ENCODE data around the gene APOA1. TPM values are rescaled to one million over a fixed set of nuclear protein-coding genes. Genes with fewer than 3 reads are reported as not detected.

APOA1 gene
- total RNA-seq, 4 donors from 2014 or later, result 1.2 to 11.6 (median 2.9) TPM; not detected in 1

- peaks cover 13% of the 10 kb centered on the region for H3K4me1 ChIP-seq
- TF ChIP-seq EP300 (IDR thresholded peaks at IDR 0.05) (no peak), POLR2A (IDR thresholded peaks at IDR 0.05) (no peak), CTCF (IDR thresholded peaks at IDR 0.05) (no peak), POLR2AphosphoS5 (IDR thresholded peaks at IDR 0.05) (no peak)
- no peak overlapping the region for H3K27ac ChIP-seq
- no peaks in the 10 kb centered on the region for H3K36me3 ChIP-seq
- H3K27me3 ChIP-seq, result peaks cover 2% of the 10 kb centered on the region
- no peak for DNase-seq (ENCODE audit: low spot score in 2 of 2)
- H3K9me3 ChIP-seq, result no peaks in the 10 kb centered on the region
- no peak overlapping the region for H3K4me3 ChIP-seq
- WGBS, result 81% methylated on average over 8 of the region's 8 CpGs
Measured at GRCh38 chr11:116792869-116793771, 44.3 kb downstream of the APOA1 start.

GRCh38 chr11:116792144-116792868 lies 45.1 kb downstream of the APOA1 start:
- Histone ChIP-seq H3K36me3 (no peaks in the 10 kb centered on the region), H3K4me3 (no peak overlapping the region), H3K27me3 (peaks cover 2% of the 10 kb centered on the region), H3K27ac (no peak overlapping the region), H3K4me1 (peaks cover 14% of the 10 kb centered on the region), H3K9me3 (no peaks in the 10 kb centered on the region)
- TF ChIP-seq POLR2A (IDR thresholded peaks at IDR 0.05), result no peak
- TF ChIP-seq CTCF (IDR thresholded peaks at IDR 0.05), result no peak
- no peak for TF ChIP-seq EP300 (IDR thresholded peaks at IDR 0.05)
- TF ChIP-seq POLR2AphosphoS5 (IDR thresholded peaks at IDR 0.05), result no peak
- 59% methylated on average over 8 of the region's 8 CpGs for WGBS
- DNase-seq (ENCODE audit: low spot score in 2 of 2), result no peak

GRCh38 chr11:116791813-116792143 lies 45.6 kb downstream of the APOA1 start, which contains the start of gene APOA5:
Gene APOA5, minus strand, starts transcription at chr11:116791879. Its CDS starts 19 bp downstream, at chr11:116791860.
- TF ChIP-seq CTCF (IDR thresholded peaks at IDR 0.05) (no peak), EP300 (IDR thresholded peaks at IDR 0.05) (no peak), POLR2AphosphoS5 (IDR thresholded peaks at IDR 0.05) (no peak), POLR2A (IDR thresholded peaks at IDR 0.05) (no peak)
- 92% methylated on average over 4 of the region's 7 CpGs for WGBS
- Histone ChIP-seq H3K4me3 (peak within 1 kb of the TSS; percentile 10), H3K36me3 (no peaks in the 10 kb centered on the region), H3K4me1 (peaks cover 19% of the 10 kb centered on the region), H3K9me3 (no peaks in the 10 kb centered on the region), H3K27me3 (peaks cover 2% of the 10 kb centered on the region), H3K27ac (no peak within 1 kb of the TSS)
- no peak for DNase-seq (ENCODE audit: low spot score in 2 of 2)

GRCh38 chr11:116791002-116791812 lies 46.2 kb downstream of the APOA1 start:
- Histone ChIP-seq H3K4me1 (peaks cover 25% of the 10 kb centered on the region), H3K4me3 (peak overlapping the region; percentile 10), H3K36me3 (peaks cover 2% of the 10 kb centered on the region), H3K27ac (no peak overlapping the region), H3K9me3 (no peaks in the 10 kb centered on the region), H3K27me3 (peaks cover 2% of the 10 kb centered on the region)
- WGBS, result 26% methylated on average over 25 of the region's 31 CpGs
- TF ChIP-seq POLR2AphosphoS5 (IDR thresholded peaks at IDR 0.05) (no peak), EP300 (IDR thresholded peaks at IDR 0.05) (no peak), POLR2A (IDR thresholded peaks at IDR 0.05) (no peak), CTCF (IDR thresholded peaks at IDR 0.05) (peak; percentile 82 to 88)
- DNase-seq (ENCODE audit: low spot score in 2 of 2), result peak; percentile 77 to 87
